HG02885 (cell line): ENCODE data around the gene RAC3.

Experiments used
- ATAC-seq: cut with Tn5 transposase; IDR thresholded peaks from one replicate; pipeline ENCODE4 v1.9.1; 2021; ENCODE audit warnings: mild to moderate bottlenecking; ENCODE audit not compliant: unreplicated experiment, poor library complexity

The RAC3 gene

GRCh38 chr17:82031303-82031884 is at the start of gene RAC3:
TSS of gene RAC3 (plus strand) at chr17:82031678. CDS start at chr17:82031762, 84 bp downstream.
- peak; percentile 18 for ATAC-seq

GRCh38 chr17:81983011-81983638 is 48.4 kb upstream of the RAC3 start:
- ATAC-seq, result no peak

GRCh38 chr17:81983639-81984373 is 47.7 kb upstream of the RAC3 start:
- ATAC-seq, result no peak

GRCh38 chr17:81984773-81985410 is 46.6 kb upstream of the RAC3 start:
- no peak for ATAC-seq

GRCh38 chr17:81986606-81987005 is 44.9 kb upstream of the RAC3 start:
- no peak for ATAC-seq

- ATAC-seq, result no peak
Measured at GRCh38 chr17:81987161-81987770, 44.2 kb upstream of the RAC3 start.

- ATAC-seq, result no peak
Measured at GRCh38 chr17:81990836-81991683, 40.4 kb upstream of the RAC3 start.

- ATAC-seq, result no peak
Measured at GRCh38 chr17:81991684-81992305, 39.7 kb upstream of the RAC3 start.

GRCh38 chr17:81992306-81993102 is 39.0 kb upstream of the RAC3 start:
- ATAC-seq, result no peak

- ATAC-seq, result no peak
Measured at GRCh38 chr17:81993729-81994592, 37.5 kb upstream of the RAC3 start.

GRCh38 chr17:81994593-81995462 is 36.6 kb upstream of the RAC3 start:
- no peak for ATAC-seq

- no peak for ATAC-seq
Measured at GRCh38 chr17:81995463-81996231, 35.8 kb upstream of the RAC3 start.

- ATAC-seq, result no peak
Measured at GRCh38 chr17:81996232-81996756, 35.2 kb upstream of the RAC3 start.

- no peak for ATAC-seq
Measured at GRCh38 chr17:81996757-81997441, 34.6 kb upstream of the RAC3 start.

GRCh38 chr17:81998212-81998611 is 33.3 kb upstream of the RAC3 start:
- no peak for ATAC-seq
